ENCODE results near the gene PLEKHH1. TPM values are rescaled to one million over a fixed set of nuclear protein-coding genes. Genes with fewer than 3 reads are reported as not detected.
A peak's percentile ranks its signal among the peaks of the same experiment; 100 is the strongest.

PLEKHH1 gene
- total RNA-seq, 4 donors from 2014 or later, result 0.75 to 3.4 (median 2.5) TPM

DNA sequence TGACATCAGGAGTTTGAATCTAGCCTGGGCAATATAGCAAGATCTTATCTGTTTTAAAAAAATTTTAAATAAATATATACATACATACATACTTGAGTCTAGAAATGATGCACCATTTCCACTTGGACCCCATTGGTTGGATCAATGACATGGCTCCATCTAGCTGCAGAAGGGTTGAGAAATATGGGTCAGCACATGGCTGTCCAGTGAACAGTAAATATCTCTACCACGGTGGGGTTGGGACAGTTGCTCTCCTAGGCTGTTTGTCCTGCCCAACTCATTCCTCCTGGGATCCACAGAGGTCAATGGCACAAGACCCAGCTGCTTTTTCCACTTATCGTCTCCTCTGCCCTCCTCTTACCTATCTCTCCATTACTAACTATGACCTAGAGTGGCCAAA, 23.6 kb downstream of the PLEKHH1 start:
- ATAC-seq, result no peak

GRCh38 chr14:67557118-67557517, 24.0 kb downstream of the PLEKHH1 start:
- in situ Hi-C loops (cut with MboI; ENCODE audit: low sequenced_read_pairs in 4 of 4), result no loop called here
- no peaks in the 10 kb centered on the region for H3K27me3 ChIP-seq
- TF ChIP-seq POLR2A (IDR thresholded peaks at IDR 0.05), result no peak
- TF ChIP-seq, protein P1, sequence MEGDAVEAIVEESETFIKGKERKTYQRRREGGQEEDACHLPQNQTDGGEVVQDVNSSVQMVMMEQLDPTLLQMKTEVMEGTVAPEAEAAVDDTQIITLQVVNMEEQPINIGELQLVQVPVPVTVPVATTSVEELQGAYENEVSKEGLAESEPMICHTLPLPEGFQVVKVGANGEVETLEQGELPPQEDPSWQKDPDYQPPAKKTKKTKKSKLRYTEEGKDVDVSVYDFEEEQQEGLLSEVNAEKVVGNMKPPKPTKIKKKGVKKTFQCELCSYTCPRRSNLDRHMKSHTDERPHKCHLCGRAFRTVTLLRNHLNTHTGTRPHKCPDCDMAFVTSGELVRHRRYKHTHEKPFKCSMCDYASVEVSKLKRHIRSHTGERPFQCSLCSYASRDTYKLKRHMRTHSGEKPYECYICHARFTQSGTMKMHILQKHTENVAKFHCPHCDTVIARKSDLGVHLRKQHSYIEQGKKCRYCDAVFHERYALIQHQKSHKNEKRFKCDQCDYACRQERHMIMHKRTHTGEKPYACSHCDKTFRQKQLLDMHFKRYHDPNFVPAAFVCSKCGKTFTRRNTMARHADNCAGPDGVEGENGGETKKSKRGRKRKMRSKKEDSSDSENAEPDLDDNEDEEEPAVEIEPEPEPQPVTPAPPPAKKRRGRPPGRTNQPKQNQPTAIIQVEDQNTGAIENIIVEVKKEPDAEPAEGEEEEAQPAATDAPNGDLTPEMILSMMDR (IDR thresholded peaks at IDR 0.05 in 4 of 5, conservative IDR thresholded peaks at IDR 0.05 in 1 of 5), result no peak
- peak in 1 of 2 donors; percentile 7 for ATAC-seq
- no peak for DNase-seq
- H3K36me3 ChIP-seq, result no peaks in the 10 kb centered on the region
- peak overlapping the region in 3 of 4 donors; percentile 16 to 65 (median 27) for H3K27ac ChIP-seq
- peaks cover 15 to 21% of the 10 kb centered on the region in 2 donors for H3K4me1 ChIP-seq
- intact Hi-C loops (cut with DNase I; ENCODE audit: low total_unique reads), result no loop called here
- H3K4me3 ChIP-seq, result no peak overlapping the region
- no peaks in the 10 kb centered on the region for H3K9me3 ChIP-seq

More for the DNA sequence above, 23.6 kb downstream of the PLEKHH1 start:
- no peak for DNase-seq
- Histone ChIP-seq H3K36me3 (no peaks in the 10 kb centered on the region), H3K27ac (no peak overlapping the region), H3K4me1 (peaks cover 20 to 25% of the 10 kb centered on the region in 2 donors), H3K9me3 (no peaks in the 10 kb centered on the region), H3K27me3 (no peaks in the 10 kb centered on the region), H3K4me3 (no peak overlapping the region)
- in situ Hi-C loops (cut with MboI; ENCODE audit: low sequenced_read_pairs in 4 of 4), result no loop called here
- TF ChIP-seq, protein P1 (IDR thresholded peaks at IDR 0.05 in 4 of 5, conservative IDR thresholded peaks at IDR 0.05 in 1 of 5), result no peak
- TF ChIP-seq POLR2A (IDR thresholded peaks at IDR 0.05), result no peak
- intact Hi-C loops (cut with DNase I; ENCODE audit: low total_unique reads), result no loop called here

GRCh38 chr14:67557656-67558055, 24.6 kb downstream of the PLEKHH1 start:
- TF ChIP-seq, protein P1 (IDR thresholded peaks at IDR 0.05 in 4 of 5, conservative IDR thresholded peaks at IDR 0.05 in 1 of 5), result no peak
- no peak for TF ChIP-seq POLR2A (IDR thresholded peaks at IDR 0.05)
- Histone ChIP-seq H3K36me3 (no peaks in the 10 kb centered on the region), H3K27me3 (no peaks in the 10 kb centered on the region), H3K27ac (peak overlapping the region in 3 of 4 donors; percentile 16 to 65 (median 27)), H3K4me3 (no peak overlapping the region), H3K9me3 (no peaks in the 10 kb centered on the region), H3K4me1 (peaks cover 11 to 17% of the 10 kb centered on the region in 2 donors)
- peak; percentile 99 for ATAC-seq
- peak; percentile 61 to 75 for DNase-seq
- in situ Hi-C loops (cut with MboI; ENCODE audit: low sequenced_read_pairs in 4 of 4) (no loop called here), intact Hi-C loops (cut with DNase I; ENCODE audit: low total_unique reads) (no loop called here)

DNA sequence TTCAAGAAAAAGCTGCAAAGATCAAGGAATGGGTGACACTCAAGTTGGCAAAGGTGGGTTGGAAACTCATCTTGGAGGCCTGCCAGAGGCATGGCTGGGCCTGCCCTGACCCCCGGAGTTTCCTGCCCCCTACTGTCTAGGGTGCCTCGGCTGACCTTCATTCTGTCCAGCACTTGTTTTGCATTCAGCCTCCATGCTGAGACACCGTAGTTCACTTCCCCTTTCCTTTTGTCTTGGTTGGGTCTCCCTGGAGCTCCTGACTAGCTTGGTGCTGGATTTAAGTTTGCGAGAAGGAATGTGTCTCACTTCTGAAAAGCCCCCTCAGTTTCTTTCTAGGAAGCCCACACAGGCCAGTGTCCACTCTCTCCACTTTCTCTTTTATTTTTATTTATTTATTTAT, 26.5 kb downstream of the PLEKHH1 start:
- Histone ChIP-seq H3K9me3 (no peaks in the 10 kb centered on the region), H3K4me1 (peaks cover 11 to 17% of the 10 kb centered on the region in 2 donors), H3K4me3 (no peak overlapping the region), H3K36me3 (no peaks in the 10 kb centered on the region), H3K27ac (no peak overlapping the region), H3K27me3 (no peaks in the 10 kb centered on the region)
- no peak for TF ChIP-seq POLR2A (IDR thresholded peaks at IDR 0.05)
- TF ChIP-seq, protein P1 (IDR thresholded peaks at IDR 0.05 in 4 of 5, conservative IDR thresholded peaks at IDR 0.05 in 1 of 5), result no peak
- no peak for DNase-seq
- no peak for ATAC-seq
- in situ Hi-C loops (cut with MboI; ENCODE audit: low sequenced_read_pairs in 4 of 4), result loop anchor here in 2 of 4 donors (10.0 kb wide), 1 partner anchor 135 kb away; no protein-coding TSS in a partner anchor
- intact Hi-C loops (cut with DNase I; ENCODE audit: low total_unique reads), result no loop called here
